Measurements from ENCODE around the gene SCN1B. TPM values are rescaled to one million over a fixed set of nuclear protein-coding genes. Genes with fewer than 3 reads are reported as not detected.

The SCN1B gene
- total RNA-seq, 2 donors from 2014 or later, result 1.4 to 1.5 TPM

- peaks cover 2% of the 10 kb centered on the region for H3K27me3 Mint-ChIP-seq (ENCODE audit: insufficient read depth)
- H3K9me3 ChIP-seq (ENCODE audit: control insufficient read depth, low read length), result no peaks in the 10 kb centered on the region
- H3K4me3 ChIP-seq (ENCODE audit: low read length), result no peak overlapping the region
- DNase-seq, result no peak
- H3K27ac Mint-ChIP-seq, result no peak overlapping the region
- H3K4me1 Mint-ChIP-seq, result peaks cover 10% of the 10 kb centered on the region
- H3K27me3 ChIP-seq (ENCODE audit: control insufficient read depth, insufficient read depth, low read length, poor library complexity, severe bottlenecking), result no peaks in the 10 kb centered on the region
- WGBS, 2 experiments (ENCODE audit: insufficient coverage in 1 of 2, insufficient read length in 1 of 2), result 93 to 94% methylated on average over 17 to 29 of the region's 29 CpGs
- no peak overlapping the region for H3K9ac ChIP-seq (ENCODE audit: extremely low read depth, low read length, poor library complexity, severe bottlenecking)
- H3K9me3 Mint-ChIP-seq, result no peaks in the 10 kb centered on the region
- no peak overlapping the region for H3K4me3 Mint-ChIP-seq
- no peaks in the 10 kb centered on the region for H3K4me1 ChIP-seq (ENCODE audit: control insufficient read depth, insufficient read depth, low read length)
- H3K27ac ChIP-seq (ENCODE audit: low read depth, low read length), result no peak overlapping the region
- H3K36me3 ChIP-seq (ENCODE audit: control insufficient read depth, insufficient read depth, low read length), result no peaks in the 10 kb centered on the region
- no peaks in the 10 kb centered on the region for H3K36me3 Mint-ChIP-seq (ENCODE audit: low read depth)
- no peak for TF ChIP-seq CTCF (conservative IDR thresholded peaks at IDR 0.05)
These were observed 30.0 kb downstream of the SCN1B start for GRCh38 chr19:35060160-35060855.

- no peak overlapping the region for H3K4me3 Mint-ChIP-seq
- no peak for TF ChIP-seq CTCF (conservative IDR thresholded peaks at IDR 0.05)
- H3K9me3 Mint-ChIP-seq, result peaks cover 2% of the 10 kb centered on the region
- H3K36me3 Mint-ChIP-seq (ENCODE audit: low read depth), result no peaks in the 10 kb centered on the region
- no peaks in the 10 kb centered on the region for H3K36me3 ChIP-seq (ENCODE audit: control insufficient read depth, insufficient read depth, low read length)
- H3K27me3 ChIP-seq (ENCODE audit: control insufficient read depth, insufficient read depth, low read length, poor library complexity, severe bottlenecking), result no peaks in the 10 kb centered on the region
- H3K9me3 ChIP-seq (ENCODE audit: control insufficient read depth, low read length), result no peaks in the 10 kb centered on the region
- H3K4me1 Mint-ChIP-seq, result no peaks in the 10 kb centered on the region
- DNase-seq, result no peak
- H3K27ac ChIP-seq (ENCODE audit: low read depth, low read length), result no peak overlapping the region
- H3K27ac Mint-ChIP-seq, result no peak overlapping the region
- H3K4me1 ChIP-seq (ENCODE audit: control insufficient read depth, insufficient read depth, low read length), result no peaks in the 10 kb centered on the region
- H3K9ac ChIP-seq (ENCODE audit: extremely low read depth, low read length, poor library complexity, severe bottlenecking), result no peak overlapping the region
- no peak overlapping the region for H3K4me3 ChIP-seq (ENCODE audit: low read length)
- peaks cover 2% of the 10 kb centered on the region for H3K27me3 Mint-ChIP-seq (ENCODE audit: insufficient read depth)
- WGBS, 2 experiments (ENCODE audit: insufficient coverage in 1 of 2, insufficient read length in 1 of 2), result 87 to 94% methylated on average over 7 of the region's 7 CpGs
These were observed 31.5 kb downstream of the SCN1B start for GRCh38 chr19:35061583-35062373.

DNA sequence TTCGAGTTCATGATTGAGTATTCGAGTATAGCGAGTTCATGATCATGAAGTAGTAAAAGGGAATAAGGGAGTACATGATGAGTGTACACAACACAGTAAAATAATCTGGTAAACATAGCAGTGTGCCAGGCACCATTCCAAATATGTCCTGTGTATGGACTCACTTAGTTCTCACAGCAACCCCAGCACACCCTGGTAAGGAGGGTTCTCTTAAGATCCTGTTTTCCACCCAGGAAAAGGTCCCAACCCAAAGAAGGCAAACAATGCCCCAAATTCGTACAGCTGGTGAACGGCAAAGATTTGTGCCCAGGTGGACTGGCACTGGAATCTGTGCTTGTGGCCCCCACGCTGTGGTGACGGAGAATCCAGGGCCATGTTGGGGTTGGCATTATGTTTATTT is 32.7 kb downstream of the SCN1B start:
- no peaks in the 10 kb centered on the region for H3K4me1 Mint-ChIP-seq
- no peak overlapping the region for H3K4me3 ChIP-seq (ENCODE audit: low read length)
- no peak overlapping the region for H3K4me3 Mint-ChIP-seq
- H3K9me3 Mint-ChIP-seq, result peaks cover 3% of the 10 kb centered on the region
- H3K27me3 Mint-ChIP-seq (ENCODE audit: insufficient read depth), result peaks cover 2% of the 10 kb centered on the region
- H3K27me3 ChIP-seq (ENCODE audit: control insufficient read depth, insufficient read depth, low read length, poor library complexity, severe bottlenecking), result no peaks in the 10 kb centered on the region
- no peaks in the 10 kb centered on the region for H3K4me1 ChIP-seq (ENCODE audit: control insufficient read depth, insufficient read depth, low read length)
- H3K36me3 Mint-ChIP-seq (ENCODE audit: low read depth), result no peaks in the 10 kb centered on the region
- H3K9ac ChIP-seq (ENCODE audit: extremely low read depth, low read length, poor library complexity, severe bottlenecking), result no peak overlapping the region
- DNase-seq, result no peak
- no peak for TF ChIP-seq CTCF (conservative IDR thresholded peaks at IDR 0.05)
- 92 to 95% methylated on average over 6 to 7 of the region's 7 CpGs for WGBS, 2 experiments (ENCODE audit: insufficient coverage in 1 of 2, insufficient read length in 1 of 2)
- no peak overlapping the region for H3K27ac ChIP-seq (ENCODE audit: low read depth, low read length)
- no peaks in the 10 kb centered on the region for H3K9me3 ChIP-seq (ENCODE audit: control insufficient read depth, low read length)
- no peaks in the 10 kb centered on the region for H3K36me3 ChIP-seq (ENCODE audit: control insufficient read depth, insufficient read depth, low read length)
- no peak overlapping the region for H3K27ac Mint-ChIP-seq

All from endodermal cell (in vitro differentiated cells).